K562 (cell line): ENCODE measurements around the gene PGPEP1. TPM values are rescaled to one million over a fixed set of nuclear protein-coding genes. Genes with fewer than 3 reads are reported as not detected.
A peak's percentile ranks its signal among the peaks of the same experiment; 100 is the strongest.

Source experiments
- ATF1 ChIP-seq, 2 experiments: fragments of 450-650 bp in 1 of 2; IDR thresholded peaks; 2 replicates each; pipeline ENCODE4 v1.6.1; 2016; ENCODE audit warnings: missing compliant biosample characterization in 1 of 2, missing genetic modification characterization in 1 of 2
- E2F6 ChIP-seq, 2 experiments: IDR thresholded peaks; 2 replicates each; pipeline ENCODE4 v1.6.1; 2011; ENCODE audit warnings: borderline replicate concordance in 1 of 2, control low read depth in 1 of 2, low read depth in 1 of 2, low read length in 1 of 2, mild to moderate bottlenecking in 1 of 2, mixed read lengths in 1 of 2, moderate library complexity in 1 of 2; ENCODE audit not compliant: insufficient read depth in 1 of 2, insufficient read length in 1 of 2, poor library complexity in 1 of 2, severe bottlenecking in 1 of 2; ENCODE audit errors: extremely low read depth in 1 of 2
- FOXP1 ChIP-seq: sonication (generic); formaldehyde crosslinking; IDR thresholded peaks from 2 replicates; pipeline ENCODE4 v1.8.0; 2022; ENCODE audit warnings: mild to moderate bottlenecking, missing genetic modification reagents
- HDAC1 ChIP-seq, 2 experiments: fragments of 450-650 bp; IDR thresholded peaks; 2 replicates each; pipeline ENCODE4 v1.6.1; 2016 to 2017; ENCODE audit warnings: inconsistent platforms in 1 of 2, mild to moderate bottlenecking in 1 of 2, moderate library complexity in 1 of 2
- HMGXB4 ChIP-seq: sonication (generic); formaldehyde crosslinking; IDR thresholded peaks from 2 replicates; pipeline ENCODE4 v1.8.1; 2023; ENCODE audit warnings: mild to moderate bottlenecking, missing genetic modification reagents
- KDM2B ChIP-seq: fragments of 250-450 bp; sonication (Bioruptor Pico); IDR thresholded peaks from 2 replicates; pipeline ENCODE4 v1.8.0; 2021; ENCODE audit warnings: mild to moderate bottlenecking, moderate library complexity
- NFYB ChIP-seq: IDR thresholded peaks from 2 replicates; pipeline ENCODE4 v1.6.1; 2011; ENCODE audit warnings: mild to moderate bottlenecking, moderate library complexity; ENCODE audit not compliant: insufficient read length; ENCODE audit errors: extremely low read depth
- REST ChIP-seq, 2 experiments: fragments of 450-650 bp; formaldehyde crosslinking in 1 of 2; IDR thresholded peaks; 2 replicates each; pipeline versions ENCODE4 v1.4.0 to v1.6.1; 2014 to 2020; ENCODE audit warnings: mild to moderate bottlenecking in 2 of 2, borderline replicate concordance in 1 of 2, low read depth in 1 of 2
- RNF2 ChIP-seq: sonication (generic); IDR thresholded peaks from 2 replicates; pipeline ENCODE4 v1.6.1; 2016
- ZNF511 ChIP-seq: sonication (generic); formaldehyde crosslinking; IDR thresholded peaks from 2 replicates; pipeline ENCODE4 v1.8.0; 2022; ENCODE audit warnings: mild to moderate bottlenecking, missing genetic modification reagents
- ZNF639 ChIP-seq, 2 experiments: fragments of 200-800 bp in 1 of 2; sonication (Bioruptor generic) in 1 of 2; sonication (generic) in 1 of 2; formaldehyde crosslinking in 1 of 2; IDR thresholded peaks in 1 of 2; conservative IDR thresholded peaks in 1 of 2; 2 replicates each; pipeline versions ENCODE4 v1.5.0 to v1.6.1; 2016 to 2020; ENCODE audit warnings: missing compliant biosample characterization in 1 of 2, missing genetic modification characterization in 1 of 2, missing genetic modification reagents in 1 of 2
- ZNF778 ChIP-seq: fragments of 450-650 bp; formaldehyde crosslinking; IDR thresholded peaks from 2 replicates; pipeline ENCODE4 v1.4.0; 2020; ENCODE audit warnings: mild to moderate bottlenecking, moderate library complexity
- polyA plus RNA-seq, 8 experiments: library from polyadenylated mRNA; depleted of rRNA in 4 of 8; stranded (reverse) in 5 of 8; unstranded in 3 of 8; fragments of >200 nt; fragmentation: Nextera tagmentation in 2 of 8; fragmentation: Illumina TruSeq in 1 of 8; extraction: Ambion mirVana in 2 of 8; extraction: Trizol in 1 of 8; gene quantifications; 2 replicates each; pipeline versions ENCODE4 v1.2.1 to v1.2.3, GENCODE V29; 2011 to 2014; ENCODE audit warnings: inconsistent platforms in 1 of 8, missing spikeins in 1 of 8
- total RNA-seq, 7 experiments: library from RNA; depleted of rRNA in 6 of 7; stranded (reverse); fragments of >200 nt in 6 of 7; fragmentation: Illumina TruSeq in 2 of 7; extraction: Trizol in 2 of 7; gene quantifications; 2 replicates each; pipeline versions ENCODE4 v1.2.1 to v1.2.3, GENCODE V29; 2011 to 2021; ENCODE audit warnings: low replicate concordance in 1 of 7

PGPEP1 gene
- total and polyA plus RNA-seq, 9 of the 15 experiments (the other 6 are each of a cell fraction or from before 2014, with no cell fraction given), result 10.0 to 69.6 (median 33.5) TPM

- TF ChIP-seq E2F6 (IDR thresholded peaks at IDR 0.05; ENCODE audit: borderline replicate concordance in 1 of 2, extremely low read depth in 1 of 2, insufficient read depth in 1 of 2, insufficient read length in 1 of 2, low read depth in 1 of 2, low read length in 1 of 2, poor library complexity in 1 of 2, severe bottlenecking in 1 of 2) (peak; percentile 80 to 95), REST (IDR thresholded peaks at IDR 0.05; ENCODE audit: borderline replicate concordance) (peak; percentile 49), REST (CRISPR knock-in tag; IDR thresholded peaks at IDR 0.05; ENCODE audit: low read depth) (no peak), RNF2 (peak; percentile 55; the same call in 1 of the 2 replicates), HMGXB4 (CRISPR knock-in tag) (peak; percentile 72), KDM2B (CRISPR knock-in tag) (no peak), ATF1 (CRISPR knock-in tag; IDR thresholded peaks at IDR 0.05) (no peak), ATF1 (tag; IDR thresholded peaks at IDR 0.05) (peak; percentile 35), HDAC1 (IDR thresholded peaks at IDR 0.05) (no peak), ZNF511 (CRISPR knock-in tag) (peak; percentile 27; the same call in 1 of the 2 replicates), NFYB (no peak), ZNF639 (CRISPR knock-in tag; conservative IDR thresholded peaks at IDR 0.05 in 1 of 2, IDR thresholded peaks at IDR 0.05 in 1 of 2) (peak in 1 of 2 experiments; percentile 99; a peak in 2 of 4 replicates), FOXP1 (CRISPR knock-in tag) (peak; percentile 86), ZNF778 (CRISPR knock-in tag) (no peak)
Observed at GRCh38 chr19:18419195-18419698, 78.8 kb downstream of the PGPEP1 start, which contains the start of gene SSBP4 (continued).
